Ishikawa (cell line): ENCODE data around the gene ECEL1.

Source experiments
- CEBPB ChIP-seq: IDR thresholded peaks from 2 replicates; pipeline ENCODE4 v1.6.1; 2012
- CREB1 ChIP-seq: IDR thresholded peaks from 2 replicates; pipeline ENCODE4 v1.6.1; 2012; ENCODE audit warnings: low read depth
- EGR1 ChIP-seq: IDR thresholded peaks from 2 replicates; pipeline ENCODE4 v1.6.1; 2012
- EP300 ChIP-seq: IDR thresholded peaks from 2 replicates; pipeline ENCODE4 v1.6.1; 2012; ENCODE audit warnings: borderline replicate concordance
- FOXM1 ChIP-seq: IDR thresholded peaks from 2 replicates; pipeline ENCODE4 v1.6.1; 2012; ENCODE audit warnings: low read depth, borderline replicate concordance
- MAX ChIP-seq: IDR thresholded peaks from 2 replicates; pipeline ENCODE4 v1.6.1; 2012
- NFIC ChIP-seq: IDR thresholded peaks from 2 replicates; pipeline ENCODE4 v1.6.1; 2012
- RAD21 ChIP-seq: IDR thresholded peaks from 2 replicates; pipeline ENCODE4 v1.6.1; 2012; ENCODE audit warnings: low read depth
- TAF1 ChIP-seq: IDR thresholded peaks from 2 replicates; pipeline ENCODE4 v1.6.1; 2012; ENCODE audit warnings: low read depth, mild to moderate bottlenecking
- TEAD4 ChIP-seq: IDR thresholded peaks from 2 replicates; pipeline ENCODE4 v1.6.1; 2012
- YY1 ChIP-seq: IDR thresholded peaks from 2 replicates; pipeline ENCODE4 v1.6.1; 2012; ENCODE audit warnings: low read depth
- ZBTB7A ChIP-seq: IDR thresholded peaks from 2 replicates; pipeline ENCODE4 v1.6.1; 2012; ENCODE audit warnings: low read depth
- TF ChIP-seq, protein P1 (sequence below): IDR thresholded peaks from 2 replicates; pipeline ENCODE4 v1.6.1; 2012; ENCODE audit warnings: low read depth, mild to moderate bottlenecking
- TF ChIP-seq, protein P2 (sequence below): IDR thresholded peaks from 2 replicates; pipeline ENCODE4 v1.6.1; 2012

GRCh38 chr2:232459419-232460035, 28.1 kb downstream of the ECEL1 start:
- TF ChIP-seq EP300: no peak
- no peak for TF ChIP-seq RAD21
- no peak for TF ChIP-seq MAX
- TF ChIP-seq, protein P1, sequence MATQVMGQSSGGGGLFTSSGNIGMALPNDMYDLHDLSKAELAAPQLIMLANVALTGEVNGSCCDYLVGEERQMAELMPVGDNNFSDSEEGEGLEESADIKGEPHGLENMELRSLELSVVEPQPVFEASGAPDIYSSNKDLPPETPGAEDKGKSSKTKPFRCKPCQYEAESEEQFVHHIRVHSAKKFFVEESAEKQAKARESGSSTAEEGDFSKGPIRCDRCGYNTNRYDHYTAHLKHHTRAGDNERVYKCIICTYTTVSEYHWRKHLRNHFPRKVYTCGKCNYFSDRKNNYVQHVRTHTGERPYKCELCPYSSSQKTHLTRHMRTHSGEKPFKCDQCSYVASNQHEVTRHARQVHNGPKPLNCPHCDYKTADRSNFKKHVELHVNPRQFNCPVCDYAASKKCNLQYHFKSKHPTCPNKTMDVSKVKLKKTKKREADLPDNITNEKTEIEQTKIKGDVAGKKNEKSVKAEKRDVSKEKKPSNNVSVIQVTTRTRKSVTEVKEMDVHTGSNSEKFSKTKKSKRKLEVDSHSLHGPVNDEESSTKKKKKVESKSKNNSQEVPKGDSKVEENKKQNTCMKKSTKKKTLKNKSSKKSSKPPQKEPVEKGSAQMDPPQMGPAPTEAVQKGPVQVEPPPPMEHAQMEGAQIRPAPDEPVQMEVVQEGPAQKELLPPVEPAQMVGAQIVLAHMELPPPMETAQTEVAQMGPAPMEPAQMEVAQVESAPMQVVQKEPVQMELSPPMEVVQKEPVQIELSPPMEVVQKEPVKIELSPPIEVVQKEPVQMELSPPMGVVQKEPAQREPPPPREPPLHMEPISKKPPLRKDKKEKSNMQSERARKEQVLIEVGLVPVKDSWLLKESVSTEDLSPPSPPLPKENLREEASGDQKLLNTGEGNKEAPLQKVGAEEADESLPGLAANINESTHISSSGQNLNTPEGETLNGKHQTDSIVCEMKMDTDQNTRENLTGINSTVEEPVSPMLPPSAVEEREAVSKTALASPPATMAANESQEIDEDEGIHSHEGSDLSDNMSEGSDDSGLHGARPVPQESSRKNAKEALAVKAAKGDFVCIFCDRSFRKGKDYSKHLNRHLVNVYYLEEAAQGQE: no peak
- TF ChIP-seq CREB1: no peak
- no peak for TF ChIP-seq CEBPB
- no peak for TF ChIP-seq TEAD4
- TF ChIP-seq, protein P2, sequence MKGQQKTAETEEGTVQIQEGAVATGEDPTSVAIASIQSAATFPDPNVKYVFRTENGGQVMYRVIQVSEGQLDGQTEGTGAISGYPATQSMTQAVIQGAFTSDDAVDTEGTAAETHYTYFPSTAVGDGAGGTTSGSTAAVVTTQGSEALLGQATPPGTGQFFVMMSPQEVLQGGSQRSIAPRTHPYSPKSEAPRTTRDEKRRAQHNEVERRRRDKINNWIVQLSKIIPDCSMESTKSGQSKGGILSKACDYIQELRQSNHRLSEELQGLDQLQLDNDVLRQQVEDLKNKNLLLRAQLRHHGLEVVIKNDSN: no peak
- no peak for TF ChIP-seq EGR1
- TF ChIP-seq YY1: no peak
- TF ChIP-seq TAF1: no peak
- TF ChIP-seq FOXM1: no peak
- no peak for TF ChIP-seq NFIC
- TF ChIP-seq ZBTB7A: no peak
